Fibroblast of skin of scalp (primary cell): ENCODE data around the gene FARS2.
"Not testable (repeated sequence)": the region's sequence is repeated elsewhere in the genome, so short reads cannot be mapped to it uniquely, and the experiment has no call there.

ENCODE experiments used
- DNase-seq: peaks from one replicate; pipeline ENCODE4 v3.0.0-alpha.2; 2013

The FARS2 gene

GRCh38 chr6:5771759-5772390 lies 510.6 kb downstream of the FARS2 start:
- DNase-seq, result no peak

- DNase-seq, result no peak
Measured at GRCh38 chr6:5772408-5773120, 511.3 kb downstream of the FARS2 start.

- DNase-seq, result no peak
Measured at GRCh38 chr6:5776104-5776503, 514.8 kb downstream of the FARS2 start.

GRCh38 chr6:5776706-5777390 lies 515.5 kb downstream of the FARS2 start:
- DNase-seq, result no peak

DNA sequence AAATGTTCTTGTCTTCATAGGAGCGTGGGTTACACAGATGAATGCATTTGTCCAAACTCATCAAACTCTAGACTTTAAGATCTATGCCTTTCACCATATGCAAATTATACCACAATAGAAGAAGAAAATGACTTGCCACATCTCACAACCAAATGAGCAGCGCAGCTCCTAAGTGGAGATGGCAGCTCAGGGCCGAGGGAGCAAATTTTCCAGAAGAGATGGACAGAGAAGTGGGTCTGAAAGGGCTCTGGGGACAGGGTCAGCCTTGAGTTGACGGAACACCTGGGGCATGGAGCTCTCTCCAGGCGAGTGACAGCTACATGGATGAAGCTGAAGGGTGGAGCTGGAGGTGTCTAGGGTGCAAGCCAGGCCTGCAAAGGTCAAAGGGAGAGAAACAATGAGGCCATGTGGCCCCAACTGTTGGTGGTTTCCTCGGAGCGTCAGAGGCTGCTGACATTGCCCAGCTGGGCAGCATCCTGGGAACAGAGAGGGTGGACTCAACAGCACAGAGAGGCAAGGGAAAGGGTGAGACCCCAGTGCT lies 517.1 kb downstream of the FARS2 start:
- no peak for DNase-seq

- DNase-seq, result no peak
Measured at GRCh38 chr6:5778906-5779305, 517.6 kb downstream of the FARS2 start.

- no peak for DNase-seq
Measured at GRCh38 chr6:5781019-5781418, 519.7 kb downstream of the FARS2 start.

GRCh38 chr6:5781966-5782556 lies 520.7 kb downstream of the FARS2 start:
- no peak for DNase-seq

DNA sequence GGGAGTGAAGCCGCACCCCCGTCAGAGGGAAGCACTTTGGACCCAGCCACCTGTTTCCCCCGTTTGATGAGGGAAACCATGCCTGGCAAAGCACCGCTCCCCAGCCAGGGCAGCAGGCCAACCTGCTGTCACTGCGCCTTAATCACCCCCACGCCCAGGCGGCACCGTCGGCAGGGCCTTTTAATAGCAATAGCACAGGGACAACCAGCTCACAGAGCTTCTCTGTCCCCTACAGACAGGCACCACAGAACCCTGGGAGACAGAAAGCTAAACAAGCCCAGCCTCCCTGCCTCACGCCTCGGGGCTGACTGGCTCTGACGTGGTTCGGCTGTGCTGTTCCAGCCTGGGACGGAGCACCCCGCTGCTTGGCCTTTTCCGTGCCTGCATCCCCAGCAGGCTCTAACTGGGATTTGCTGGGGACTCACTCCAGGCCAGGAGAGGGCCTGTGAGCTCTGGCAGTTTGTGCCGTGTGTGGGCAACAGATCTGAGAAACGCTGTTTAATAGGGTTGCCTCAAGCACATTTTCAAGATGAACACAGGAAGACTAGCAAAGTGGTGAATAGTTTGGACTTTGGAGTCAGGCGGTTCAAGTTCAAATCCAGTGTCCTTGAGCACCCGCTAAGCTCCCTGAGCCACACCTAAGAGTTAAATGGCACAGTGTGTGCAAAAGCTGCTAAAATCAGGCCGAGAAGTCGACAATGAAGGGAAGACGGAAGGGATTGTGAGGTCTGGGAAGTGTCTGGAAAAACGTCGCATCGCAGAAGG lies 521.7 kb downstream of the FARS2 start:
- DNase-seq, result no peak

GRCh38 chr6:5783584-5784089 lies 522.3 kb downstream of the FARS2 start:
- DNase-seq, result no peak

- no peak for DNase-seq
Measured at GRCh38 chr6:5785249-5785648, 523.9 kb downstream of the FARS2 start.

DNA sequence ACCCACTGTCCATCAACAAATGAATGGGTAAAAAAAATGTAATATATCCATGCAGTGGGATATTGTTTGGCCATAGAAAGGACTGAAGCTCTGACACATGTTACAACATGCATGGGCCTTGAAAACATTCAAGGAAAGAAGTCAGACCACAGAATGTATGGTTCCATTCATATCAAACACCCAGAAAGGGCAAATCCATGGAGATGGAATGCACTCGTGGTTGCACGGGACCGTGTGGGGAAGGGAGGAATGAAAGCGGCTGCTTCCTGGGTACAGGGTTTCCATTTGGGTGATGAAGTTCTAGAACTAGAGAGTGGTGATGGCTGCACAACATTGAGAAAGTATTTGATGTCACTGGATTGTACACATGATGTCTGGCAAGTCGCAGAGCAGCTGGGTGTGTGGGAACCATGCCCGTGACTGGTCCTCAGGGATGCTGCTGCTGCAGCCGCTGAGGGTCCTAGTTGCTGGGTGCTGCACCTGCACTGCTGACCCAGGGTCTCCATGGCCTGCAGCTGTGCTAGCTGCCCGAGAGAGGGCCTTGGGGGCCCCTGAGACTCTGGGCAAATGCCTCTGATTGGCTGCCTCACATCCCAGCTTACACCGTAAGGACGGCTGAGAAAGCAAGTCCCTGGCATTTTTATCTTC lies 525.1 kb downstream of the FARS2 start:
- peak; percentile 61 for DNase-seq

- DNase-seq, result no peak
Measured at GRCh38 chr6:5786969-5787720, 525.8 kb downstream of the FARS2 start.

DNA sequence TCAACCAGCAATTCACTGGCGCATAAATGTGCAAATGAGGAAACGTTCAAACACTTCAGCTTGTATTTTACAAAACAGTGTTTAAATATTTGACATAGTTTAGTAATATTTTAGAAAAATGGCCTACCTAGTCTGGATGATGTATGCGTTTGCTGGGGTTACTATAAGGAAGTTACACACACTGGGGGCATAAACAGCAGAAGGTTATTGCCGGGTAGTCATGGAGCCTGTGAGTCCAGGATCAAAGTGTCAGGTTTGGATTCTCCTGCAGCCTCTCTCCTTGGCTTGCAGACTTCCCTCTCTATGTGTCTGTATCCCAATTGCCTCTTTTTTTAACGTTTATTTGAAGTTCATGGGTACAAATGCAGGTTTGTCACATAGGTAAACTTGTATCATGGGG lies 528.1 kb downstream of the FARS2 start:
- DNase-seq, result not testable (repeated sequence)

DNA sequence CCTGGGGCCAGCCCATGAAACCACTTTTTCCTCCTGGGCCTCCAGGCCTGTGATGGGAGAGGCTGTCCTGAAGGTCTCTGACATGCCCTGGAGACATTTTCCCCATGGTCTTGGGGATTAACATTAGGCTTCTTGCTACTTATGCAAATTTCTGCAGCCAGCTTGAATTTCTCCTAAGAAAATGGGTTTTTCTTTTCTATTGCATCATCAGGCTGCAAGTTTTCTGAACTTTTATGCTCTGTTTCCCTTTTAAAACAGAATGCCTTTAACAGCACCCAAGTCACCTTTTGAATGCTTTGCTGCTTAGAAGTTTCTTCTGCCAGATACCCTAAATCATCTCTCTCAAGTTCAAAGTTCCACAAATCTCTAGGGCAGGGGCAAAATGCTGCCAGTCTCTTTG lies 535.2 kb downstream of the FARS2 start:
- DNase-seq, result not testable (repeated sequence)

- not testable (repeated sequence) for DNase-seq
Measured at GRCh38 chr6:5806406-5806805, 545.1 kb downstream of the FARS2 start.

GRCh38 chr6:5809450-5809849 lies 548.1 kb downstream of the FARS2 start:
- no peak for DNase-seq

DNA sequence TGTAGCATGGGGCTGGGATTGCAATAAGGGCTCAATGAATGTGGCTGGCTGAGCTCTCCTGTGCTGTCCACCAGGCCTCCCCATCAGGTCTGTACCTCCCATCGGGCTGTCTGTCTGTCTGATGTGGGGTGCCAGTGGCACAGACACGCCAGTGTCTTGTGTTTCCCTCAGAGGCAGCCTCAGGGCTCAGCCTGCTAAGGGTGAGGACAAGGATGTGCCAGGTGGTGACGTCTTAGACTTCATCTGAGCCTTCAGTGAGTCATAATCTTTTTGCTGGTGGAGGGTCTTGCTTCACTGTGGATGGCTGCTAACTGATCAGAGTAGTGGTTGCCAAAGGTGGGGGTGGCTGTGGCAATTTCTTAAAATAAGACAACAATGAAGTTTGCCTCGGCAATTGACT lies 550.7 kb downstream of the FARS2 start:
- no peak for DNase-seq

GRCh38 chr6:5813625-5814027 lies 552.3 kb downstream of the FARS2 start:
- no peak for DNase-seq

DNA sequence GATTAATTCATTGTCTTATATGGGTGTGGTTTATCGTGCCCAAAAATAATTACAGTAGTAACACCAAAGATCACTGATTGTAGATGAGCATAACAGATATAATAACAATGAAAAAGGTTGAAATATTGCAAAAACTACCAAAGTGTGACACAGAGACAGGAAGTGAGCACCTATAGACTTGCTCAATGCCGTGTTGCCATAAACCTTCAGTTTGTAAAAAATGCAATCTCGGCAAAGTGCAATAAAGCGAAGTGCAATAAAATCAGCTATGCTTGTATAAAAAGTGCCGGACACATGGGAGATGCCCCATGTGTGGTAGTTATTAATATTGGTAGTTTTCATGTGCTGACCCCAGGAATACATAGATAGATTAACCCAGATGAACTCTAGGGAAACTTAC lies 552.8 kb downstream of the FARS2 start:
- DNase-seq, result no peak

GRCh38 chr6:5814901-5815300 lies 553.6 kb downstream of the FARS2 start:
- DNase-seq, result no peak
